Activated naive CD8-positive, alpha-beta T cell (primary cell): ENCODE data around the gene PDGFC.

Experiments
- H3K27ac Mint-ChIP-seq: one replicate; pipeline ENCODE4 v1.8.0; 2021; ENCODE audit warnings: mixed read lengths
- H3K27me3 Mint-ChIP-seq: one replicate; pipeline ENCODE4 v1.8.0; 2021; ENCODE audit warnings: mixed read lengths
- H3K36me3 Mint-ChIP-seq: one replicate; pipeline ENCODE4 v1.8.0; 2021; ENCODE audit warnings: mixed read lengths
- H3K4me1 Mint-ChIP-seq: one replicate; pipeline ENCODE4 v1.8.0; 2021; ENCODE audit warnings: low read depth, mixed read lengths
- H3K4me3 Mint-ChIP-seq: one replicate; pipeline ENCODE4 v1.8.0; 2021; ENCODE audit warnings: mild to moderate bottlenecking, mixed read lengths
- H3K9me3 Mint-ChIP-seq: one replicate; pipeline ENCODE4 v1.8.0; 2021; ENCODE audit warnings: low read depth, mixed read lengths

Gene PDGFC

DNA sequence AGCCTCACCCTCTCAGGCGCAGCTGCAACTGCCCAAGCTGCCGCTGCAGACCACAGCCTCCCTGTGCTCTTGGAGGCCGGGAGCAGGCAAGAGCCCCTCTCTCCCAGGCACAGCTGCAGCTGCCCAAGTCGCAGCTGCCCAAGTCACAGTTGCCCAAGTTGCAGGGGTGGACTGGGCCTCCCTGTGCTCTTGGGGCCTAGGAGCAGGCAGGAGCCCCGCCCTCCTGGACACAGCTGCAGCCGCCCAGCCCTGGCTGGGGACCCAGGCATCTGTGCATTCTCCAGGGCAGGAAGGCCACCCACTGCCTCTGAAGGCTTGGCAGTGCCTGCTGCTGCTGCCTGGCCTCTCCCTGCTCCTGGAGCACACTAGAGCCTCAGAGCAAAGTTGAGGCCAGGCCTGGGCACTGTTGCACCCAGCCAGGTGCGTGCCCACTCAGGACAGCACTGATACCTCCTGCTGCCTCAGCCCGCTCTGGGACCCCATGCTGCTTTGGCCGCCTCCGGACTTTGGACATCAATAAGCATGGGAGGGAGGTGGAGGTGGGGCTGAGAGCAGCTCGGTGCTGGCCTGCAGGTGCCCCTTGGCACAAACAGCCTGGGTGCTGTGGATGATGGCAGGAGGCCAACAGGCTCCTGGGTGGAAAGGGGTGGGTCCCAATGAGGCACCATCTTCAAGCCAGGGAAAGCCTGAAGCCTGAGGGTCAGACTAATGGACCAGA lies 247.5 kb downstream of the PDGFC start:
- no peaks in the 10 kb centered on the region for H3K4me1 Mint-ChIP-seq
- no peaks in the 10 kb centered on the region for H3K36me3 Mint-ChIP-seq
- no peak overlapping the region for H3K27ac Mint-ChIP-seq
- H3K27me3 Mint-ChIP-seq: no peaks in the 10 kb centered on the region
- H3K9me3 Mint-ChIP-seq: no peaks in the 10 kb centered on the region
- H3K4me3 Mint-ChIP-seq: no peak overlapping the region

DNA sequence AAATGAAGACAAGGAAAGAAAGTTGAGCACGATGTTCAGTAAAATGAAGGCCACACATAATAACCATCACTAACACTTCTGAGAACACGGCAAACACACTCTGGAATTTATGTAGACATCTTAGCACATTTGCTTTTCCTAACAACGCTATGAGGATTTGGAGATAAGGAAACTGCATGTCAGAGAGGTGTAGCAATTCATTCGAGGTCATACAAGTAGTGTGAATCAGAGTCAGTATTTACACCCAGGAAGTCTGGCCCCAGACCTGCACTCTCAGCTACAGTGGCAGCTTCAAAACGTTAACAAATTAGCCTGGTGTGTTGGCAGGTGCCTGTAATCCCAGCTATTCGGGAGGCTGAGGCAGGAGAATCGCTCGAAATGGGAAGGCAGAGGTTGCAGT lies 253.4 kb downstream of the PDGFC start:
- H3K27ac Mint-ChIP-seq: no peak overlapping the region
- H3K36me3 Mint-ChIP-seq: no peaks in the 10 kb centered on the region
- H3K9me3 Mint-ChIP-seq: peaks cover 8% of the 10 kb centered on the region
- H3K4me3 Mint-ChIP-seq: no peak overlapping the region
- no peaks in the 10 kb centered on the region for H3K27me3 Mint-ChIP-seq
- no peaks in the 10 kb centered on the region for H3K4me1 Mint-ChIP-seq

DNA sequence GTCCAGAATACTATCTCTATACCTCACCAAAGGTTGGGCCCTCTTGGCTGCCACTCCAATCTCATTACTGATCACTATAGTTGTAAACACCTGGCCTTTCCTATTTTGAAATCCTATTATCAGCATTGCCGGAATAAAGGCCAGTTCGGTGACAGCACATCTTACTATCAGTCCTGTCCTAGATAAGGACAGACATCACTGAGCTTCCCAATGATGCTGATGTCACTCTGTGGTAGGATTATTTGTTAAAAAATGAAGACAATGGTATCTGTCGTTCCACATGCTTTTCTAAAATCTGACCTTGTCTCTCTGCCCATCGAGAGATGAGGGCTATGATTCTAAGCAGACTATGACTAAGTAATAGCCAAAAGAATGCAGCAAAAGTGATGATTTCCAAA lies 260.4 kb downstream of the PDGFC start:
- H3K36me3 Mint-ChIP-seq: no peaks in the 10 kb centered on the region
- H3K27me3 Mint-ChIP-seq: no peaks in the 10 kb centered on the region
- no peaks in the 10 kb centered on the region for H3K4me1 Mint-ChIP-seq
- no peak overlapping the region for H3K4me3 Mint-ChIP-seq
- no peaks in the 10 kb centered on the region for H3K9me3 Mint-ChIP-seq
- H3K27ac Mint-ChIP-seq: no peak overlapping the region
